Fibroblast of skin of abdomen (primary cell): Measurements from ENCODE around the gene CIC.

Source experiments
- DNase-seq: peaks from one replicate; pipeline ENCODE4 v3.0.0-alpha.2; 2013

The CIC gene

GRCh38 chr19:42277821-42278451, 8.9 kb downstream of the CIC start:
- peak; percentile 41 for DNase-seq

GRCh38 chr19:42278452-42279154, 9.6 kb downstream of the CIC start:
- DNase-seq: no peak

GRCh38 chr19:42279155-42279901, 10.3 kb downstream of the CIC start:
- no peak for DNase-seq

GRCh38 chr19:42279902-42280814, 11.1 kb downstream of the CIC start:
- peak; percentile 93 for DNase-seq

- DNase-seq: peak; percentile 67
Measured at GRCh38 chr19:42280815-42281145, 11.7 kb downstream of the CIC start.

GRCh38 chr19:42281146-42281826, 12.2 kb downstream of the CIC start:
- peak; percentile 40 for DNase-seq

- peak; percentile 68 for DNase-seq
Measured at GRCh38 chr19:42281827-42282762, 13.0 kb downstream of the CIC start.

GRCh38 chr19:42282819-42283187, 13.8 kb downstream of the CIC start:
- DNase-seq: no peak

- DNase-seq: peak; percentile 97
Measured at GRCh38 chr19:42283188-42284065, 14.4 kb downstream of the CIC start.

- DNase-seq: peak; percentile 89
Measured at GRCh38 chr19:42284066-42284501, 15.0 kb downstream of the CIC start.

GRCh38 chr19:42284591-42285341, 15.7 kb downstream of the CIC start:
- DNase-seq: no peak

- DNase-seq: no peak
Measured at GRCh38 chr19:42285541-42285941, 16.5 kb downstream of the CIC start.

GRCh38 chr19:42285988-42286348, 16.9 kb downstream of the CIC start:
- no peak for DNase-seq

- peak; percentile 38 for DNase-seq
Measured at GRCh38 chr19:42286349-42287016, 17.4 kb downstream of the CIC start.

GRCh38 chr19:42287017-42287826, 18.2 kb downstream of the CIC start:
- no peak for DNase-seq

- DNase-seq: no peak
Measured at GRCh38 chr19:42287827-42288107, 18.7 kb downstream of the CIC start.

GRCh38 chr19:42288387-42288786, 19.3 kb downstream of the CIC start:
- DNase-seq: no peak
